PC-9 (cell line): ENCODE measurements around the gene SFMBT2. TPM values are rescaled to one million over a fixed set of nuclear protein-coding genes. Genes with fewer than 3 reads are reported as not detected.

ENCODE experiments used
- BruUV-seq: library from RNA; stranded (reverse); fragments of 400-500 nt; replicated peaks from 2 replicates; lab custom pipeline; 2021; lab: Mats Ljungman, UMichigan
- CTCF ChIA-PET: fragments of 300-600 bp; sonication (Branson Sonifier 250); formaldehyde crosslinking; loops from one replicate; lab custom pipeline; 2022; ENCODE audit warnings: antibody characterized with exemption; lab: Charles Lee
- POLR2A ChIA-PET: fragments of 300-600 bp; sonication (Branson Sonifier 250); formaldehyde crosslinking; loops from one replicate; lab custom pipeline; 2022; ENCODE audit warnings: antibody characterized with exemption; ENCODE audit not compliant: unreplicated experiment; lab: Charles Lee
- DNase-seq, 2 experiments: peaks; one replicate each; pipeline versions ENCODE4 v3.0.0 to v3.0.0-alpha.2; 2015 to 2022; ENCODE audit warnings: mixed read lengths in 1 of 2
- H2AFZ ChIP-seq: fragments of 200-600 bp; sonication (generic); 2 replicates; pipeline ENCODE4 v1.8.1; 2017; ENCODE audit warnings: antibody characterized with exemption
- H3F3A ChIP-seq: fragments of 200-600 bp; sonication (generic); 2 replicates; pipeline ENCODE4 v1.8.1; 2017; ENCODE audit warnings: antibody characterized with exemption, mild to moderate bottlenecking, low read depth; ENCODE audit not compliant: insufficient read depth
- H3K27ac ChIP-seq: fragments of 200-600 bp; sonication (generic); 2 replicates; pipeline ENCODE4 v1.6.1; 2016; ENCODE audit warnings: mixed run types
- H3K27me3 ChIP-seq: fragments of 200-600 bp; sonication (generic); 2 replicates; pipeline ENCODE4 v1.6.1; 2016; ENCODE audit warnings: low read depth, mixed run types; ENCODE audit not compliant: insufficient read depth
- H3K36me3 ChIP-seq: fragments of 200-600 bp; sonication (generic); 2 replicates; pipeline ENCODE4 v1.6.1; 2016; ENCODE audit warnings: low read depth, mixed run types
- H3K4me1 ChIP-seq: fragments of 200-600 bp; sonication (generic); replicated peaks from 2 replicates; pipeline ENCODE4 v1.6.1; 2016; ENCODE audit warnings: mixed run types; ENCODE audit not compliant: insufficient read depth
- H3K4me2 ChIP-seq: fragments of 200-600 bp; sonication (generic); 2 replicates; pipeline ENCODE4 v1.6.1; 2017; ENCODE audit warnings: mixed run types
- H3K4me3 ChIP-seq: fragments of 200-600 bp; sonication (generic); 2 replicates; pipeline ENCODE4 v1.6.1; 2016; ENCODE audit warnings: mixed run types
- H3K79me2 ChIP-seq: fragments of 200-600 bp; sonication (generic); 2 replicates; pipeline ENCODE4 v1.6.1; 2017; ENCODE audit warnings: low read depth, mixed run types
- H3K9me2 ChIP-seq: fragments of 200-600 bp; sonication (generic); 2 replicates; pipeline ENCODE4 v1.8.1; 2017; ENCODE audit warnings: mild to moderate bottlenecking; ENCODE audit not compliant: insufficient read depth
- H3K9me3 ChIP-seq: fragments of 200-600 bp; sonication (generic); 2 replicates; pipeline ENCODE4 v1.8.1; 2016; ENCODE audit warnings: low read depth; ENCODE audit not compliant: insufficient read depth
- H4K20me1 ChIP-seq: fragments of 200-600 bp; sonication (generic); 2 replicates; pipeline ENCODE4 v1.8.1; 2017; ENCODE audit not compliant: insufficient read depth
- EZH2 ChIP-seq: fragments of 200-600 bp; sonication (generic); IDR thresholded peaks from 2 replicates; pipeline ENCODE4 v1.8.0; 2017; ENCODE audit warnings: antibody characterized with exemption, low read depth
- intact Hi-C: fragments of 100-400 bp; cut with micrococcal nuclease; formaldehyde crosslinking; loops from one replicate; pipeline ENCODE4 v1.10.0; 2022; ENCODE audit not compliant: unreplicated experiment
- total RNA-seq: library from RNA; stranded (reverse); gene quantifications from 2 replicates; pipeline ENCODE4 v1.2.3, GENCODE V29; 2021
- TF ChIP-seq, protein P1 (sequence below): fragments of 200-600 bp; sonication (generic); conservative IDR thresholded peaks from 2 replicates; pipeline ENCODE4 v1.6.1; 2017; ENCODE audit warnings: mixed run types, antibody characterized with exemption, mild to moderate bottlenecking, moderate library complexity

The SFMBT2 gene
- total RNA-seq, 1 experiment from 2014 or later = 0.07 TPM

DNA sequence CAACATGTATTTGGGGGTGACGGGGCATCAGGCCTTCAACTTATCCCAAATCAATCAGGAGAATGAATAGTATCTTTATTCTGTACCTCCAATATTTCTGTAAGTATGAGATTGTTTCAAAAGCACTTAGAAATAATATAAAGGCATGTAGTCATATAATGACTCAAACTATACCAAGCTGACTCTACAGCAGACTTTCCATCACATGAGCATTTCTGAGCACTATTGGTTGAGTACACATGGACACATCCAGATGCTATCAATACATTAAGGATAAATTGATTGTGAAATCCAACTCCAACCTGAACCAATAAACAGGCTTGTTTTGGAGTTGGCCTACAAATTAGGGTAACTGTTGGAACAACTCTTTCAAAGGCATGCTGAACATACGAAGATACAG is 229.4 kb downstream of the SFMBT2 start:
- Histone ChIP-seq H3K79me2 (no peaks in the 10 kb centered on the region), H3K4me2 (no peak overlapping the region), H3K4me3 (no peak overlapping the region), H3K36me3 (no peaks in the 10 kb centered on the region), H3K4me1 (no peaks in the 10 kb centered on the region), H4K20me1 (no peaks in the 10 kb centered on the region), H3K9me2 (no peaks in the 10 kb centered on the region), H3K27ac (no peak overlapping the region), H3F3A (no peaks in the 10 kb centered on the region), H3K27me3 (peaks cover 8% of the 10 kb centered on the region), H2AFZ (no peak overlapping the region), H3K9me3 (no peaks in the 10 kb centered on the region)
- no peak for DNase-seq
- no peak for TF ChIP-seq EZH2
- TF ChIP-seq, protein P1, sequence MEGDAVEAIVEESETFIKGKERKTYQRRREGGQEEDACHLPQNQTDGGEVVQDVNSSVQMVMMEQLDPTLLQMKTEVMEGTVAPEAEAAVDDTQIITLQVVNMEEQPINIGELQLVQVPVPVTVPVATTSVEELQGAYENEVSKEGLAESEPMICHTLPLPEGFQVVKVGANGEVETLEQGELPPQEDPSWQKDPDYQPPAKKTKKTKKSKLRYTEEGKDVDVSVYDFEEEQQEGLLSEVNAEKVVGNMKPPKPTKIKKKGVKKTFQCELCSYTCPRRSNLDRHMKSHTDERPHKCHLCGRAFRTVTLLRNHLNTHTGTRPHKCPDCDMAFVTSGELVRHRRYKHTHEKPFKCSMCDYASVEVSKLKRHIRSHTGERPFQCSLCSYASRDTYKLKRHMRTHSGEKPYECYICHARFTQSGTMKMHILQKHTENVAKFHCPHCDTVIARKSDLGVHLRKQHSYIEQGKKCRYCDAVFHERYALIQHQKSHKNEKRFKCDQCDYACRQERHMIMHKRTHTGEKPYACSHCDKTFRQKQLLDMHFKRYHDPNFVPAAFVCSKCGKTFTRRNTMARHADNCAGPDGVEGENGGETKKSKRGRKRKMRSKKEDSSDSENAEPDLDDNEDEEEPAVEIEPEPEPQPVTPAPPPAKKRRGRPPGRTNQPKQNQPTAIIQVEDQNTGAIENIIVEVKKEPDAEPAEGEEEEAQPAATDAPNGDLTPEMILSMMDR = no peak
- BruUV-seq = no TSS peak
- ChIA-PET CTCF (no interaction called here), POLR2A (no interaction called here)
- intact Hi-C loops = no loop called here

DNA sequence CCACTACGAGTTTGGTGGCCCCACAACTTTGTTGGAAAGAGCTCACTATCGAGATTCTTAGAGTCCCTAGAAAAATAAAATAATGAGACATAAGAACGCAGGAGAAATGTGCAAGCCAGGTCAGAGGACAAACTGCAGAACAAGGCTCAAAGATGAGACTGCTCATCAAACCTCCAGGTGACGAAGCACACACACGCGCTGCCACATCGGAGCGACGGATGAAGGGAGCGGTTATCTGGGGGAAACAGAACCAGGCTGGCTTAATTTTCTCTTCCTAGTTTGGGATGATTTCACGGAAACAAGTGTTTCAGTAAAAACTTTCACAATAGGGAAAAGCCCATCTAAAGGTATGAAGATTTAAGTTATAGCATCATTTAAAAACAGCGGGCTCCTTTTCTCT is 231.3 kb downstream of the SFMBT2 start:
- H3K79me2 ChIP-seq = no peaks in the 10 kb centered on the region
- POLR2A ChIA-PET = no interaction called here
- DNase-seq = no peak
- BruUV-seq = no TSS peak
- no peaks in the 10 kb centered on the region for H3K4me1 ChIP-seq
- H3K4me3 ChIP-seq = no peak overlapping the region
- peaks cover 19% of the 10 kb centered on the region for H3K27me3 ChIP-seq
- H3F3A ChIP-seq = no peaks in the 10 kb centered on the region
- no peaks in the 10 kb centered on the region for H3K9me2 ChIP-seq
- TF ChIP-seq, protein P1 = no peak
- TF ChIP-seq EZH2 = no peak
- intact Hi-C loops = no loop called here
- no peaks in the 10 kb centered on the region for H4K20me1 ChIP-seq
- H3K27ac ChIP-seq = no peak overlapping the region
- no peaks in the 10 kb centered on the region for H3K9me3 ChIP-seq
- no peaks in the 10 kb centered on the region for H3K36me3 ChIP-seq
- no peak overlapping the region for H3K4me2 ChIP-seq
- CTCF ChIA-PET = no interaction called here
- no peak overlapping the region for H2AFZ ChIP-seq

DNA sequence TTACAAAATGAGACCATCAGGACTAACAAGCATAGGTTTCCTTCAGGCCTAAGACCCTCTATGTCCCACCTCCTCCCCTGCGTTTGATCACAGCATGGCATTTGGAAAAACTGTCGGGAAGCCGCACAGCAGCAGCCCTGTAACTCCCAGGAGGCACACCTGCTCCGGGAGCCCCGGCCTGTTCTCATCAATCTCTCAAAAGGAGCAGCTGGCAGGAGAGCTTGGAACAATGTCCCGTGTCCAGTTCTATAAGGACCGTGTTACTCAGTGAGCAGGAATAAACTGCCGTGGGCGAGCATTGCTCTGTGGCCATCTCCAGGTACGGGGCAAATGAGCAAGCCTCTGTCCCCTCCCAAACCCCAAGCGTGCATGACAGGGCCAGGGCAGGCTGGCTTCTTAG is 236.9 kb downstream of the SFMBT2 start:
- Histone ChIP-seq H3K36me3 (no peaks in the 10 kb centered on the region), H3K79me2 (no peaks in the 10 kb centered on the region), H3F3A (no peaks in the 10 kb centered on the region), H3K27ac (no peak overlapping the region), H2AFZ (no peak overlapping the region), H3K4me2 (no peak overlapping the region), H3K4me3 (no peak overlapping the region), H3K9me3 (no peaks in the 10 kb centered on the region), H3K27me3 (peaks cover 49% of the 10 kb centered on the region), H3K9me2 (no peaks in the 10 kb centered on the region), H4K20me1 (no peaks in the 10 kb centered on the region), H3K4me1 (no peaks in the 10 kb centered on the region)
- no TSS peak for BruUV-seq
- ChIA-PET CTCF (no interaction called here), POLR2A (no interaction called here)
- no peak for DNase-seq
- TF ChIP-seq, protein P1 = no peak
- no peak for TF ChIP-seq EZH2
- intact Hi-C loops = no loop called here
